Neutrophil (primary cell): ENCODE measurements around the gene RNF166.
A peak's percentile ranks its signal among the peaks of the same experiment; 100 is the strongest.

Experiments used
- H3K27ac ChIP-seq: fragments of 200-600 bp; sonication (generic); 2 replicates; pipeline ENCODE4 v1.5.1; 2016; ENCODE audit warnings: mild to moderate bottlenecking, moderate library complexity
- H3K27me3 ChIP-seq: fragments of 200-600 bp; sonication (generic); 2 replicates; pipeline ENCODE4 v1.6.0; 2016; ENCODE audit warnings: mild to moderate bottlenecking
- H3K36me3 ChIP-seq: fragments of 200-600 bp; sonication (generic); 2 replicates; pipeline ENCODE4 v1.5.1; 2017
- H3K4me1 ChIP-seq, 2 experiments: fragments of 200-600 bp in 1 of 2; sonication (generic) in 1 of 2; 1 replicate in 1 of 2; 2 replicates in 1 of 2; pipeline versions ENCODE4 v1.5.1 to v1.6.1; 2013 to 2016; ENCODE audit warnings: low read depth in 1 of 2, low read length in 1 of 2, mild to moderate bottlenecking in 1 of 2, moderate library complexity in 1 of 2; ENCODE audit not compliant: control insufficient read depth in 1 of 2, insufficient read depth in 1 of 2
- H3K4me3 ChIP-seq, 2 experiments: fragments of 200-600 bp in 1 of 2; sonication (generic) in 1 of 2; 1 replicate in 1 of 2; 2 replicates in 1 of 2; pipeline ENCODE4 v1.5.1; 2013 to 2016; ENCODE audit warnings: low read depth in 1 of 2, low read length in 1 of 2, mild to moderate bottlenecking in 1 of 2, moderate library complexity in 1 of 2
- H3K9me3 ChIP-seq: fragments of 200-600 bp; sonication (generic); 2 replicates; pipeline ENCODE4 v1.5.1; 2016
- CTCF ChIP-seq: fragments of 200-600 bp; sonication (generic); IDR thresholded peaks from 2 replicates; pipeline ENCODE4 v1.5.1; 2016; ENCODE audit warnings: antibody characterized with exemption

Gene RNF166

GRCh38 chr16:88697116-88697830, 8.9 kb downstream of the RNF166 start:
- Histone ChIP-seq H3K9me3 (no peaks in the 10 kb centered on the region), H3K36me3 (peaks cover 69% of the 10 kb centered on the region), H3K27me3 (no peaks in the 10 kb centered on the region), H3K4me1 (peaks cover 58 to 64% of the 10 kb centered on the region in 2 experiments), H3K27ac (peak overlapping the region; percentile 100), H3K4me3 (no peak overlapping the region)
- no peak for TF ChIP-seq CTCF

GRCh38 chr16:88696441-88696840, 9.8 kb downstream of the RNF166 start:
- H3K4me3 ChIP-seq: no peak overlapping the region
- H3K27me3 ChIP-seq: no peaks in the 10 kb centered on the region
- H3K27ac ChIP-seq: peak overlapping the region; percentile 100
- no peaks in the 10 kb centered on the region for H3K9me3 ChIP-seq
- peaks cover 69% of the 10 kb centered on the region for H3K36me3 ChIP-seq
- no peak for TF ChIP-seq CTCF
- peaks cover 58 to 64% of the 10 kb centered on the region in 2 experiments for H3K4me1 ChIP-seq

GRCh38 chr16:88695753-88696152, 10.5 kb downstream of the RNF166 start:
- TF ChIP-seq CTCF: no peak
- peaks cover 60 to 65% of the 10 kb centered on the region in 2 experiments for H3K4me1 ChIP-seq
- H3K4me3 ChIP-seq: no peak overlapping the region
- H3K9me3 ChIP-seq: no peaks in the 10 kb centered on the region
- peak overlapping the region; percentile 100 for H3K27ac ChIP-seq
- peaks cover 69% of the 10 kb centered on the region for H3K36me3 ChIP-seq
- H3K27me3 ChIP-seq: no peaks in the 10 kb centered on the region

- Histone ChIP-seq H3K36me3 (peaks cover 65% of the 10 kb centered on the region), H3K27ac (peak overlapping the region; percentile 100), H3K4me3 (no peak overlapping the region), H3K27me3 (no peaks in the 10 kb centered on the region), H3K4me1 (peaks cover 60 to 65% of the 10 kb centered on the region in 2 experiments), H3K9me3 (no peaks in the 10 kb centered on the region)
- TF ChIP-seq CTCF: no peak
Measured at GRCh38 chr16:88695218-88695617, 11.0 kb downstream of the RNF166 start.

GRCh38 chr16:88694221-88695087, 11.8 kb downstream of the RNF166 start:
- H3K4me3 ChIP-seq: no peak overlapping the region
- peaks cover 53 to 60% of the 10 kb centered on the region in 2 experiments for H3K4me1 ChIP-seq
- no peaks in the 10 kb centered on the region for H3K9me3 ChIP-seq
- peaks cover 58% of the 10 kb centered on the region for H3K36me3 ChIP-seq
- no peaks in the 10 kb centered on the region for H3K27me3 ChIP-seq
- TF ChIP-seq CTCF: no peak
- H3K27ac ChIP-seq: peak overlapping the region; percentile 100
